Measurements from ENCODE around the gene CYB5D1.

Gene CYB5D1

DNA sequence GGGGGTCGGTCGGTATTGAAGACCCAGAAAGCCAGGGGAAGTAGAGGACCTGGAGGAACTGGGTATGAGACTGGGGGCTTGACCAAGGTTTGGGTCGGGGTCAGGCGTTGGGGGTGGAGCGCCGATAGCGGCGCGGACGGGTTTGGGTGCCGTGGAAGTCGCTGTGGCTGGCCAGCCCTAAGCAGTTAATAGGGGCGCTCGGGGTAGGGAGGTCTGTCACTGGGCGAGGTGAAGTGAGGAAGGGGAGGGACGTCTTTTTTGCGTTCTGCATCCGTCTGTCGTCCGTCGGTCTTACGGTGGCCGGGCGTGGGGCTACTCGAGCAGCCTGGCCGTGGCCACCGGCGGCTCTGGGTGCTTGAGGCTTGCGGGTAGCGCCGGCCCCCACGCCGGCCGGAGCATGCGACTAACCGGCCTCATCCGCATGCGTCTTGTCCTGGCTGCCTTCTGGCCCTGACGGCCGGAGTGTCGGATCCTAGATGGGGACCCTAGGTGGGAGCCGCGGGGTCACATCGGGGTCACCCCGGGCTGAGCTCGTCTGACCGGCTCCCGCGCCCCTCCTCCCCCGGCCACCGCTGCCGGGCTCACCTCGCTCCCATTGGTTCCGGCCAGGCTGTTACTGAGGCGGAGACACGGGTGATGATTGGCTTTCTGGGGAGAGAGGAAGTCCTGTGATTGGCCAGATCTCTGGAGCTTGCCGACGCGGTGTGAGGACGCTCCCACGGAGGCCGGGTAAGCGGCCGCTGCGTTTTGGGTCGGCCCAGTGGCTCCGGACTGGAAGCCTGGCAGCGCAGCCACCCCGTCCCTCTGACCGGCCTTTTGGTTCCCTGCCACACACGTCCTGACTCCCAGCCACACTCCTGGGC, 13.3 kb upstream of the CYB5D1 start:
- DNase-seq (ENCODE audit: low read depth, low spot score): peak; percentile 81

GRCh38 chr17:7845359-7846062, 12.3 kb upstream of the CYB5D1 start:
- no peak for DNase-seq (ENCODE audit: low read depth, low spot score)

DNA sequence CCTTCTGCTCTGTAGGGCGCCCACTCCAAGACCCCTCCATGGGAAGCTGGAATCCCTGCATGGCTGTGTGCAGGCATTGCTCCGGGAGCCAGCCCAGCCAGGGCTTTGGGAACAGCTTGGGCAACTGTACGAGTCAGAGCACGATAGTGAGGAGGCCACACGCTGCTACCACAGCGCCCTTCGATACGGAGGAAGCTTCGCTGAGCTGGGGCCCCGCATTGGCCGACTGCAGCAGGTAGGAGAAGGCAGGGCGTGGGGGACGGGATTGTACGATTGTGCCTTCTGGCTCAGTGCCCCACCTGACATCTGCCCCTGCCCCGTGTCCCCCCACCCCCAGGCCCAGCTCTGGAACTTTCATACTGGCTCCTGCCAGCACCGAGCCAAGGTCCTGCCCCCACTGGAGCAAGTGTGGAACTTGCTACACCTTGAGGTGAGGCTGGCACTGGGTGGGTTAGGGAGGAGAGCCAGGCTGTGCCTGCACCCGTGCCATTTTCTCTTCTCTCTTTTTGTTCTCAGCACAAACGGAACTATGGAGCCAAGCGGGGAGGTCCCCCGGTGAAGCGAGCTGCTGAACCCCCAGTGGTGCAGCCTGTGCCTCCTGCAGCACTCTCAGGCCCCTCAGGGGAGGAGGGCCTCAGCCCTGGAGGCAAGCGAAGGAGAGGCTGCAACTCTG, 11.6 kb upstream of the CYB5D1 start:
- no peak for DNase-seq (ENCODE audit: low read depth, low spot score)

- DNase-seq (ENCODE audit: low read depth, low spot score): no peak
Measured at GRCh38 chr17:7846765-7847661, 10.8 kb upstream of the CYB5D1 start.

DNA sequence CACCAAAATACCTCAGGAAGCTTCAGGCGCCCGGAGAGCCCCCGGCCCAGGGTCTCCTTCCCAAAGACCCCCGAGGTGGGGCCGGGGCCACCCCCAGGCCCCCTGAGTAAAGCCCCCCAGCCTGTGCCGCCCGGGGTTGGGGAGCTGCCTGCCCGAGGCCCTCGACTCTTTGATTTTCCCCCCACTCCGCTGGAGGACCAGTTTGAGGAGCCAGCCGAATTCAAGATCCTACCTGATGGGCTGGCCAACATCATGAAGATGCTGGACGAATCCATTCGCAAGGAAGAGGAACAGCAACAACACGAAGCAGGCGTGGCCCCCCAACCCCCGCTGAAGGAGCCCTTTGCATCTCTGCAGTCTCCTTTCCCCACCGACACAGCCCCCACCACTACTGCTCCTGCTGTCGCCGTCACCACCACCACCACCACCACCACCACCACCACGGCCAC, 9.6 kb upstream of the CYB5D1 start:
- DNase-seq (ENCODE audit: low read depth, low spot score): no peak

DNA sequence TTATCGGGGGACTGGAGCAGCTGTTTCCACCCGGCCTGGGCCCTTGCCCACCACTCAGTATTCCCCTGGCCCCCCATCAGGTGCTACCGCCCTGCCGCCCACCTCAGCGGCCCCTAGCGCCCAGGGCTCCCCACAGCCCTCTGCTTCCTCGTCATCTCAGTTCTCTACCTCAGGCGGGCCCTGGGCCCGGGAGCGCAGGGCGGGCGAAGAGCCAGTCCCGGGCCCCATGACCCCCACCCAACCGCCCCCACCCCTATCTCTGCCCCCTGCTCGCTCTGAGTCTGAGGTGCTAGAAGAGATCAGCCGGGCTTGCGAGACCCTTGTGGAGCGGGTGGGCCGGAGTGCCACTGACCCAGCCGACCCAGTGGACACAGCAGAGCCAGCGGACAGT, 9.1 kb upstream of the CYB5D1 start:
- no peak for DNase-seq (ENCODE audit: low read depth, low spot score)

GRCh38 chr17:7849130-7849750, 8.6 kb upstream of the CYB5D1 start:
- DNase-seq (ENCODE audit: low read depth, low spot score): no peak

DNA sequence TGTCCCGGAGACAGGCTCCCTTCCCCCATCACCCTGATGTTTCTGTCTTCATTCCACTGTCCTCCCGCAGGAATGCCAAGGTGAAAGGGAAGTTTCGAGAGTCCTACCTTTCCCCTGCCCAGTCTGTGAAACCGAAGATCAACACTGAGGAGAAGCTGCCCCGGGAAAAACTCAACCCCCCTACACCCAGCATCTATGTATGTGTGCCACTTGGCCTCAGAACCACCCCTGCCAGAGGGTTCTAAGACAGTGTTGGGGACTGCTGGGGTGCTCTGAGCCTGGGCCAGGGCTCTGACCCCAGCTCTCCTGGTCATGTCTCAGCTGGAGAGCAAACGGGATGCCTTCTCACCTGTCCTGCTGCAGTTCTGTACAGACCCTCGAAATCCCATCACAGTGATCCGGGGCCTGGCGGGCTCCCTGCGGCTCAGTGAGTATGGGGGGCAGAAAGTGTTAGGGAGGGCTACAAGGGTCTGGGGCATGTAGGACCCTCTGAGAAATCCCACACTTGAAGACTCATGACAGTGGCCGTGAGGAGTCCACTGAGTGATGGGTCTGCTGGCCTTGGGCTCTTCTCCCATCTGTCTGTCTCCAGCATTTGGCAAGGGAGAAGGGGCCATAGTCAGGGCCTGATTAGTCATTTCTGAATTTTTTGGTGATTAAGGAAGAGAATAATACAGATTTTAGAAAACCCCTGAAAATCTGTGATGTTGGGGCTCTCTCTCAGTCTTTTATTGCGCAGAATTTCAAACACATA, 7.9 kb upstream of the CYB5D1 start:
- no peak for DNase-seq (ENCODE audit: low read depth, low spot score)

DNA sequence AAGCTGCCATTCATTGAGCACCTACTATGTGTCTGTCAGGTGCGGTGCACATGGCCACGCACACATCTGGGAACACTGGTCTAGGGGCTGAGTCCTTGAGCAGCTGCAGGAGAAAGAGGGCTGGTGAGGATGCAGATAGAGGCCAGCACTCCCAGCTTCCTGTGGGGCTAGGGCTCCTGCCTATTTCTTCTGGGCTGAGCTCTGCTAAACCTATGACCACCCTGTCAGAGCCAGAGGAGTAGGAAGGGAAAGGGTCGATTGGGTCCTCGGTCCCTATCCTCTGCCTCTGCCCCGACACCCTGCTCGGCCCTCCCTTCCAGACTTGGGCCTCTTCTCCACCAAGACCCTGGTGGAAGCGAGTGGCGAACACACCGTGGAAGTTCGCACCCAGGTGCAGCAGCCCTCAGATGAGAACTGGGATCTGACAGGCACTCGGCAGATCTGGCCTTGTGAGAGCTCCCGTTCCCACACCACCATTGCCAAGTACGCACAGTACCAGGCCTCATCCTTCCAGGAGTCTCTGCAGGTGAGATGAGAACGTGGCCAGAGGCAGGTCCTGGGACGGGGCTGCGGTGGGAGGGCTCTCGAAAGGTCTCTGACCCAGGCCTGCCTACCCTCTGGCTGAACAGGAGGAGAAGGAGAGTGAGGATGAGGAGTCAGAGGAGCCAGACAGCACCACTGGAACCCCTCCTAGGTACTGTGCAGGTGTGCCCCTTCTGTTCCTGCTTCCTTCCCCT, 6.9 kb upstream of the CYB5D1 start:
- no peak for DNase-seq (ENCODE audit: low read depth, low spot score)

- peak; percentile 86 for DNase-seq (ENCODE audit: low read depth, low spot score)
Measured at GRCh38 chr17:7851438-7852261, 6.2 kb upstream of the CYB5D1 start.

DNA sequence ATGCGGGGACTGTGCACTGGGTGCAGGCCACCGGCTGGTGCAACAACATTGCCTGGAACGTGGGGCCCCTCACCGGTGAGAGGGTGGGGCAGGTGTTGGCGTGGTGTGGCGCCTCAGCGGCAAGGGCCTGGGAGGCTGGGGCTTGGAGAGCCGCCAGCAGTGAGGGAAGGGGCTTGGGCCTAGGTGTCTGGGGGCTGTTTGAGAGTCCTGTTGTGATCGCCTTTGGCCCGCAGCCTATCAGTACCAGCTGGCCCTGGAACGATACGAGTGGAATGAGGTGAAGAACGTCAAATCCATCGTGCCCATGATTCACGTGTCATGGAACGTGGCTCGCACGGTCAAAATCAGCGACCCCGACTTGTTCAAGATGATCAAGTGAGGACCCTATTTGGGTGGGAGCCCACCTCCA, 5.5 kb upstream of the CYB5D1 start:
- no peak for DNase-seq (ENCODE audit: low read depth, low spot score)

DNA sequence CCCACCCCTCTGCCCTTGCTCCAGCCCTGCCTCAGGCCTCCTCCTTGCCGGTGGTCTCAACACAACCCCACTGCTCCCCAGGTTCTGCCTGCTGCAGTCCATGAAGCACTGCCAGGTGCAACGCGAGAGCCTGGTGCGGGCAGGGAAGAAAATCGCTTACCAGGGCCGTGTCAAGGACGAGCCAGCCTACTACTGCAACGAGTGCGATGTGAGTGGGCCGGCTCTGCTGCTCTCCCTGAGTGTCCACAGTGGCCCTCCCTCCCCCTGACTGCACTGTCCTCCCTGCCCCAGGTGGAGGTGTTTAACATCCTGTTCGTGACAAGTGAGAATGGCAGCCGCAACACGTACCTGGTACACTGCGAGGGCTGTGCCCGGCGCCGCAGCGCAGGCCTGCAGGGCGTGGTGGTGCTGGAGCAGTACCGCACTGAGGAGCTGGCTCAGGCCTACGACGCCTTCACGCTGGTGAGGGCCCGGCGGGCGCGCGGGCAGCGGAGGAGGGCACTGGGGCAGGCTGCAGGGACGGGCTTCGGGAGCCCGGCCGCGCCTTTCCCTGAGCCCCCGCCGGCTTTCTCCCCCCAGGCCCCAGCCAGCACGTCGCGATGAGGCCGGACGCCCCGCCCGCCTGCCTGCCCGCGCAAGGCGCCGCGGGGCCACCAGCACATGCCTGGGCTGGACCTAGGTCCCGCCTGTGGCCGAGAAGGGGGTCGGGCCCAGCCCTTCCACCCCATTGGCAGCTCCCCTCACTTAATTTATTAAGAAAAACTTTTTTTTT, 4.7 kb upstream of the CYB5D1 start:
- DNase-seq (ENCODE audit: low read depth, low spot score): no peak

DNA sequence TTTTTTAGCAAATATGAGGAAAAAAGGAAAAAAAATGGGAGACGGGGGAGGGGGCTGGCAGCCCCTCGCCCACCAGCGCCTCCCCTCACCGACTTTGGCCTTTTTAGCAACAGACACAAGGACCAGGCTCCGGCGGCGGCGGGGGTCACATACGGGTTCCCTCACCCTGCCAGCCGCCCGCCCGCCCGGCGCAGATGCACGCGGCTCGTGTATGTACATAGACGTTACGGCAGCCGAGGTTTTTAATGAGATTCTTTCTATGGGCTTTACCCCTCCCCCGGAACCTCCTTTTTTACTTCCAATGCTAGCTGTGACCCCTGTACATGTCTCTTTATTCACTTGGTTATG, 4.1 kb upstream of the CYB5D1 start:
- no peak for DNase-seq (ENCODE audit: low read depth, low spot score)

- no peak for DNase-seq (ENCODE audit: low read depth, low spot score)
Measured at GRCh38 chr17:7854078-7854777, 3.6 kb upstream of the CYB5D1 start.

DNA sequence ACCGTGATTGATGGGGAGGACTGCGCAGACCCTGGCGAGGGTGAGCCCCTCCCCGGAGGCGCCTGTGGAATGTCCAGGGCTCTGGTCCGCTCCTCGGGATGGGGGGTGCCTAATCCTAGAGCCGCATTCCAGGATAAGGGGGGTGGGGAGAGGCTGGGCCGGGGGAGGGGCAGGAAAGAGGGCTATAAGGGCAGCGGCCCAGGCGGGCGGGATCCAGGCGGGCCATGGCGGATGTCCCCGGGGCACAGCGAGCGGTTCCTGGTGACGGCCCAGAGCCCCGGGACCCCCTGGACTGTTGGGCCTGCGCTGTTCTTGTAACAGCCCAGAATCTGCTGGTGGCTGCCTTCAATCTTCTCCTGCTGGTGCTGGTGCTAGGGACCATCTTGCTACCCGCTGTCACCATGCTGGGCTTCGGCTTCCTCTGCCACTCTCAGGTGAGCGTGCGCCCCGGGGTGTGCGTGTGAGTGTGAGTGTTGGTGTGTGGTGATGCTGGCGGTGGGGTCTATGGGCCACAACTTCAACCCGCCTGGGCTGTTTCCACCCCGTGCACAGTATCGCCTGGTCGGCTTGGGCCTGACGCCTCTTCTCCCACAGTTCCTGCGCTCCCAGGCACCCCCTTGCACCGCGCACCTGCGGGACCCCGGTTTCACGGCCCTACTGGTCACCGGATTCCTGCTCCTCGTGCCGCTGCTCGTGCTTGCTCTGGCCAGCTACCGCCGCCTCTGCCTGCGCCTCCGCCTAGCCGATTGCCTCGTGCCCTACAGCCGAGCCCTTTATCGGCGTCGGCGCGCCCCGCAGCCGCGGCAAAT, 2.7 kb upstream of the CYB5D1 start, which contains the start of gene TMEM88:
Gene TMEM88 (plus strand): TSS at position 216 of the 809 bp plus-strand sequence. CDS start 9 bp downstream, at position 225.
- no peak for DNase-seq (ENCODE audit: low read depth, low spot score)

DNA sequence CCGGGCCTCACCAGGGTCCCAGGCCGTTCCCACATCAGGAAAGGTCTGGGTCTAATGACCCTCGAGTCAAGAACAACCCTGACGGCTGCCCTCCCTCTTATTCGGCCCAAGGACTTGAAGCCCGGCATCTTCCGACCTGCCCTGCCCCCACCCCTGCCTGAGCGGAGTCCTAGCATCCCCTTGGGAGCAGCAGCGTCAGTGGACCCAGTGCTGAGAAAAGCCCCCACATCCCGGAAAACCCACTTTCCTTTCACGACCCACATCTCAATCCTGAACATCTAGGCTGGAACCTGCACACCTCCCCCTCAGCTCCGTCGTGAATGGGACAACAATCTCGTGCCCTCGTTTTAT, 2.2 kb upstream of the CYB5D1 start:
- no peak for DNase-seq (ENCODE audit: low read depth, low spot score)
